ENCODE results near the gene CNPY3.

The CNPY3 gene

DNA sequence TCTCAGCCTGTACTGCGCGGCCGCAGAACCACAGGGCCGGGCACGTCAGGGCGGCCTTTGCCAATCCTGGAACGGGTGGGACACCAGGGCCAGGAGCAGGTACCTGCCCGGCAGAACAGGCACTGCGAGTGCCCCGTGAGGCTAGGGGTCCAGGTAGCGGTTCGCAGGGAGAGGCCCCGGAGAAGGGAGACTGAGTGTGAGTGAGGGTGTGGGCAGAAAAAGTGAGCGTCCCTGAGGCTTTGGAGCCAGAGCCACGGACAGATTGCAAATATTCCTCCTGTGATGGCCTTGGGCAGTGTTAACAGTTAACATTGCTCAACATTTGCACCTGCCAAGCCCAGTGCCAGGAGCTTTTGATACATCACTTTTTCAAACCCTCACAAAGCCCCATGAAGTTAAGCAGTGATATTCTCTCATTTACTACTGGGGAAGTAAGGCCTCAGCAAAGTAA is 31.8 kb downstream of the CNPY3 start:
- DNase-seq = no peak

DNA sequence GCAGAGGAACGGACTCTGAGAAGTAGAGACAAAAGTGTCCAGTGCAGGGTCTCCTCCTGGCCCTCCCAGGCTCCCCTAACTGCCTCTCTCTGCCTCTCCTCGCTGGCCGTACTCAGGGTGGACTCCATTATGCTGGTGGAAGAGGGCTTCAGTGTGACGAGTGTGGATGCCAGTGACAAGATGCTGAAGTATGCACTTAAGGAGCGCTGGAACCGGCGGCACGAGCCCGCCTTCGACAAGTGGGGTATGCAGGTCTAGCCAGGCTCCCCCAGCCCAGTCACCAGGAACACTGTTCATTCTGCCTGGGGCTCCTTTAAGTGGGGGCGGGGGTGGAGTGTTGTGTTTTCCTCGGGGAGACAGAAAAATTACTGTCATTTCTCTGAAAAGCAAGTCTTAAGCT is 32.8 kb downstream of the CNPY3 start:
- DNase-seq = no peak

DNA sequence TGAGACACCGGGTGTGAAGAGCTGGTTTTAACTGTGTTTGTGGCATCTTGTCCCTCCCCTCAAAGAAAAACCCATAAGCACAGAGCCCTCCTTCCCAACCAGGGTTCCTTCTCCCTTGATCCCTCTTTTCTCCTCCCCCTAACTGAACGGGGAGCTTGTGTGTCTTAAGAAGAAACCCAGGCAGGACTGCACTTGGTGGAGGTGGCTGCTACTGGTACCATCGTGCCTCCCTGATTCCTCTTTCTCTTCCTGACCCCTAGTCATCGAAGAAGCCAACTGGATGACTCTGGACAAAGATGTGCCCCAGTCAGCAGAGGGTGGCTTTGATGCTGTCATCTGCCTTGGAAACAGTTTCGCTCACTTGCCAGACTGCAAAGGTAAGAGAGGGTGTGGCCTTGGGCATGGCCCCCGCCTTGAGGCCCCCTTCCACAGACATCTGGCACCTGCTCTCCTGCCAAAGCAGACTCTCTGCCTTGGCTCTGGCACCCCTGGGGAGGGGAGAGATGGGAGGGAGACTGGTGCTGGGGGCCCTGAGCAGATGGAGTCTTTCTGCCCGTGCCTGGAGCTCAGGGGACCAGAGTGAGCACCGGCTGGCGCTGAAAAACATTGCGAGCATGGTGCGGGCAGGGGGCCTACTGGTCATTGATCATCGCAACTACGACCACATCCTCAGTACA is 33.4 kb downstream of the CNPY3 start:
- no peak for DNase-seq

DNA sequence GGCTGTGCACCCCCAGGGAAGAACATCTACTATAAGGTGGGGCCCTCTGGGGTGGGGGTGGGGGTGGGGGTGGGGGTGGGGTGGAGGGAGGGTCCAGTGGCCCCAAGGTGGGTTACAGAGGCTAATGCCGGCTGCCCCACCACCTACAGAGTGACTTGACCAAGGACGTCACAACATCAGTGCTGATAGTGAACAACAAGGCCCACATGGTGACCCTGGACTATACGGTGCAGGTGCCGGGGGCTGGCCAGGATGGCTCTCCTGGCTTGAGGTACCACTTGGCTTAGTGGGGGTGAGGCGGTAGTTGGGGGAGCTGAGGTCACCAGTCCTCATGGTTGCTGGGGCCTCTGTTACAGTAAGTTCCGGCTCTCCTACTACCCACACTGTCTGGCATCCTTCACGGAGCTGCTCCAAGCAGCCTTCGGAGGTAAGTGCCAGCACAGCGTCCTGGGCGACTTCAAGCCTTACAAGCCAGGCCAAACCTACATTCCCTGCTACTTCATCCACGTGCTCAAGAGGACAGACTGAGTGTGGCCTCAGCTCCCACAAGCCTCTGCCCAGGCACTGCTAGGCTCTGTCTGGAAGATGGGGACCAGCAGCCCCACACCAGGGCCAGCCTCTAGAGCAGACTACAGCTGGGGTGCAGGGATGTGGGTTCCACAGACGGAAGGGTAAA is 34.0 kb downstream of the CNPY3 start:
- no peak for DNase-seq

DNA sequence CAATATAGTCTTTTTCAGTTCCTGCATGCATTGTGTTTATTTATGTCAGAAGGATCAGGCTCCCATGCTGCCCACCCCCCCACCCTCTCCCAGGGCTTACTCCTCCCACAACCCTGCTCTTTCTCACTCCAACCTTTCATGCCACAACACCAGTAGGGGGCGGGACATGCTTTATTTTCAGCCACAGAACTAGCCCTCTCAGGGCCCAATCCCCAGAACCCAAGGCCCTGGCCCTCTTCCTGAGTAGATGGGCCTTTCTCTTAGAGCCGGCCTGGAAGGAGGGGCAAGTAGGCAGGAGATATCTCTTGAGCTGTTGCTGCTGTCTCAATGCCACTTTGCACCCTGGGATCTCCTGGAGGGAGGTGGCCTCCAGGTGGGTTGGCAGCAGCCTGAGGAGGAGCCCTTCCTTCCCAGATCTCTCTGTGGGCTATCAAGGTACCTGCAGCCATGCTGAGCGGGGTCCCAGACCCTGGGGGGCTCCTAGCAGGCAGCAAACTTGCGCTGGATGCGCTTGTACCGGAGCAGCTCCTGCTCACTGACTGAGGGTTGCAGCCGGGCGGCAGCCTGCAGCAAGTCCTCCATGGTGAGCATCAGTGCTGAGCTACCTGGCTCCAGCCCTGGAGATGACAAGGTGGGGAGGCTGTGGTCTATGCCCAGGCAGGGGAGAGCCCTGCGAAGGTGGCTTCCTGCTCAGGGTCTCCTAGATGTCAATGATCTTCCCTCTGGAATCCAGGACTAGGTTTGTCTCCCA is 34.8 kb downstream of the CNPY3 start:
- no peak for DNase-seq

DNA sequence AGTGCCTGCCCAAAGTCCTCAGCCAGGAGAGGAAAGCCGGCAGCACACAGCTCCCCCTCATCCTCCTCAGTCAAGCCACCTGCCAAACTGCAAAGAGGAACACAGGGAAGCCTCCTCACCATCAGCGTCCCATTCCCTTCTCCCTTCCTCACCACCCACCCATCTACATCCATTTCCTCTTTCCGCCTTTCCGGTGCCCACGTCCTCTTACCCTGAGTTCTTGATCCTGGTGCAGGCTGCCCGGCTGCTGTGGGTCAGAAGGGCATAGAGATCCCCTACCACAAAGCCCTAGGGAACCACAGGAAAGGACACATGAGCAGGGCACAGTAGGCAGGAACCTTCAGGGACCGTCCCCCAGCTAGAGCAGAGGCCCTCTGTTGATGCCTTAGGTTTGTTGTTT is 37.3 kb downstream of the CNPY3 start:
- DNase-seq = no peak

DNA sequence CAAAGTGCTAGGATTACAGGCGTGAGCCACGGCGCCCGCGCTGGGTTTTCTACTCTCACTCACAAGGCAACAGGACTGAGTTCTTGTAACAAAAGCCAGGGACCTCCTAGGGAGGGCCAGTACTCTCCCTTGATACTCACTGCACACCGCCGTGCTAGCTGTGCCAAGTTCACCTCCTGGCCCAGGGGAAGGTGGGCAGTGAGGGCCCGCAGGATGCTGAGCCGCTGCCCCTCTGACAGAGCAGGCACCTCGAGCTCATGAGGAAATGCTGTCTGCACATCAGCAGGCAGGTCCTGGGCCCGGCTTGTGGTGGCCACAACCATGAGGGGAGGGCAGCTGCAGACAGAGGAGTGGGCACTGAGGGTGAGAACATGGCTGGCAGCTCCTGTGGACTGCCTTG is 37.9 kb downstream of the CNPY3 start:
- DNase-seq = no peak

DNA sequence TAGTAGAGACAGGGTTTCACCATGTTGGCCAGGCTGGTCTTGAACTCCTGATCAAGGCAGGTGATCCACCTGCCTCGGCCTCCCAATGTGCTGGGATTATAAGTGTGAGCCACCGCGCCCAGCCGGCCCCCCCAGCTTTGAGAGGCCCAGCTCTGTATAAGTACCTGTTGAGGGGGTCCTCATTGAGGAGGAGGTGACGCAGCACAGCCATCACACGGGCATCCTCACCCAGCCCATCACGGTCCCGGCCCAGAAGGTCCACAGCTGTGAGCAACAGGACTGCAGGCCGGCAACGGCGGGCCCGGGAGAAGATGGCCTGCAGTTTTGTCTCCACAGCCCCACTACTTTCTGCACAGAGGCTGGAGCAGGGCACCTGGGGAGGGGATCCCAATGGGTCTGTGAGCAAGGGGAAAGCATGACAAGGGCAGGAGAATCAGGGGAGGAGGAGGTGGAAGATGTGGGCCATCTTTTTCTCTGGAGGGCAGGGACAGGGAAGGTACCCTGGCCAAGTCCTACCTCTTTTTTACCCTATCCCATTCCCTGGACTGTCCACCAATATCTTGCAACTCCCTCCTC is 38.9 kb downstream of the CNPY3 start:
- DNase-seq = no peak

DNA sequence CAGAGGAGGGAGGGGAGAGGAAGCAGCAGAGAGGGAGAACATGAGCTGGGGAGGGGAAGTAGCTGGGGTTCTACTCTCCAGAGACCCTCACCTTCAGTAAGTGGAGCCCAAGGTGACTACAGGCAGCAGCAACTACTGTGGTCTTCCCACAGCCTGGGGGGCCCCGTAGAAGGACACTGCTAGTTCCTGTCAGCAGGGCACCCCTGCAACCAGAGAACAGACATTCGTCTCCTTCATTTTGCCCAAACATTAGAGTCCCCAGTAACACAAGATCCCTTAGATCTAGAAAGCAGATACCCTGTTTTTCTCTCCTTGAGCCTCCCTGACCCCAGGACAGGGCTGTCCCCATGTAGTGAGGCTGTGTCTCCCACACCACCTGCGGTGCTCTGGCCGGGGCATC is 39.5 kb downstream of the CNPY3 start:
- DNase-seq = no peak

DNA sequence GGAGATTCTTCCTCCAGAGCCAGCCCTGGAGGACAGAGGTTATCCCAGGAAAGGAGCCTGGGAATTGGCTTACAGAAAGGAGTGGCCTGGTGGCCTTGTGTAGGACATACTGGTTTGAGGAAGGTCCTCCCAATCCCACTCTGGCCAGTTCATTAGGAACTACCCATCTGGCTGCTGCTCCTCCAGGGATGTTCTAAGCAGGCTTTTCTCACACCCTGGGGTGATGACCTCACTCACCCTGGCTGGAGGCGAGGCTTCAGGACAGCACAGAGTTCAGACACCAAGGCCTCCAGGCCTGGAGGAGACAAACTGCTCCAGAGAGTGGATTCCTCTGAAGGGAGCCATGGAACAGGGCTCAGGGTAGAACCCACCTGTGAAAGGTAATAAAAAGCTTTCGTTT is 40.2 kb downstream of the CNPY3 start:
- no peak for DNase-seq

DNA sequence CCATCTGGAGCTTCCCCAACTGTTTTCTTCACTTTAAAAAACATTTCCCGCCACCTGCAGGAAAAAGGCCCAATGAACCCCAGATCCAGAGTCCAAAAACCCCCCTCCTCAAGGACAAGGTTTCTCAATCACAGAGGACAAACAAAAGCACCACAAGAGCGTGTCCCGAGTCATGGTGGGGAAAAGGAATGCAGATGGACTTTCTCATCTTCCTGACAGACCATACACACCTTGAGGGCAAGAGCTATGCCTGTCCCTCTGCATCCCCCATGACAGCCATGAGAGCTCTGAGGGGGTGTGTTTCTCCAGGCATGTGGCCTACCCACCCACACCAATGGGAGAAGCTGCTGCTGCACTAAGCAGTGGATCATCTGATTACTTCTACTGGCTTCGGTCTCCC is 40.7 kb downstream of the CNPY3 start:
- no peak for DNase-seq

DNA sequence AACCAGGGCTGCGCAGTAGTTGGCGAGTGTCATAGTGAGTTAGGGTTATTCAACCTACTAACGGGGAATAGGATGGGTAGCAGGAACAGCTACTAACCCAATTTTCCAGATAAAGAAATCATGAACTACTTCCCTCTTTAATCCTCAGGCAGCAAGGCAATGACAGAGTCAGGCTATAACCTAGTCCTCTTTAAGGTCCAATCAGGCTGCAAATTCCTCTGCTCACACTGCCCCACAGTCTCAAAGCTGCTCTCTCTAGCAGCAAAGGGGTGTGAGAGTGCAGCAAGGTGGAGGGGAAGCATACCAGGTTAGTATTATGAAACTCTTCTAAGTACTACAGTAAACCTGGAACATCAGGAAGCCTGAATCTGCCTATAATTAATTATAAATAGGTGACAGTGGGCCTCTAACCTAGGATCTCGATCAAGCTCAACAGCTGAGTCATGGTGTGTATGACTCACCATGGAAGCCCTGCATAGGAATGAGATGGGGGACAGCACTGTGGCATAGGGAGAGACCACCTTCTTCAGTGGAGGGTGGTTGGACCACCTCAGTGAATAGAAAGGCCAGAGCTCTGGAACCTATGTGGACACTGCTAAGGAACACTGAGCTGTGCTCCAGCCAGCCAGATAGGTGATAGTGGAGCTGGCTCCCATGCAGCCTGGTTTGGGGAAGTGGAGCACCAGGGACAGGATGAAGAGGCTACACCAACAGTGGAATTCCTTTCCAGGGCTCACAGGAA is 41.8 kb downstream of the CNPY3 start:
- no peak for DNase-seq

DNA sequence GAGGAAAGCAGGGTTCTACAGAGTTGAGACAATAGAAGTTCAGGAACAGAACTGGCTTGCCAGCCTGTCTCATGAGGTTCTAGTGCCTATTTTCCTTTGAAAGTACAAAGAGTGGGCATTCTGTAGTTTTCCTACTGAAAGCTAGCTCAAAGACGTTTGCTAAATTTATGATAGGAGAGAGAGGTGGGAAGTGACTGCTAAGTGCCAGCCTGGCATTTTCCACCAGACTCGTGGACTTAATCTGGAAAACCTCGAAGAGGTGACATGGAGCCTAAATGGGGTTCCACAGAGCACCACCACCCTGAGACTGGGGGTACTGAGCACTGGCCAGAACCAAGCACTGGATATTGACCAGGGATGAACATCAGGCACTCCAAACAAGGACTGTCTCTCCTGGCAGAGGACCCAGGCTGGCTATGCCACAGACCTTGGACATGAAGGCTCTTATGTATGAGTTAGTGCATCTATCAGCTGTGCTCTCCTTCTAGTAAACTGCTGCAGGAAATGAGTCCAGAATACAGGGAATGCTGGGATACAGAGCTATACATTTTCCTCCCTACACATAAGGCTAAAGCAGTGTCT is 42.6 kb downstream of the CNPY3 start:
- no peak for DNase-seq

DNA sequence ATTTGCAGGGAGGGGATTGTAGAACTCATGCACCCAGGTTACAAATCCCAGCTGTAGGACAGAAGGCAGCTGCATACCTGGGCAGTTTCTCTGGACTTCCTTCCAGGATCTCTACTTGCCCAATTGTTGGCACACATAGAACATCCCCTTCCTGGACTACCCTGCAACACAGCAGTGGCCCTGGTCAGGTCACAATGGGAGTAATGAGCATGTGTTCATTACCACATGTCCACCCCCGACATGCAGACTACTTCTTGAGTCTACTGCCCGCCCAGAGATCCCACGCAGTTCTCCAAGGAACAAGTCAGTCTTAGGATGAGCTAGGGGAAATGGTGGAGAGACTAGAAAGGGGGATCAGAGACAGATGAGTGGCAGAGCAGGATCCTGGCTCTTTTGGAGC is 44.6 kb downstream of the CNPY3 start:
- no peak for DNase-seq

DNA sequence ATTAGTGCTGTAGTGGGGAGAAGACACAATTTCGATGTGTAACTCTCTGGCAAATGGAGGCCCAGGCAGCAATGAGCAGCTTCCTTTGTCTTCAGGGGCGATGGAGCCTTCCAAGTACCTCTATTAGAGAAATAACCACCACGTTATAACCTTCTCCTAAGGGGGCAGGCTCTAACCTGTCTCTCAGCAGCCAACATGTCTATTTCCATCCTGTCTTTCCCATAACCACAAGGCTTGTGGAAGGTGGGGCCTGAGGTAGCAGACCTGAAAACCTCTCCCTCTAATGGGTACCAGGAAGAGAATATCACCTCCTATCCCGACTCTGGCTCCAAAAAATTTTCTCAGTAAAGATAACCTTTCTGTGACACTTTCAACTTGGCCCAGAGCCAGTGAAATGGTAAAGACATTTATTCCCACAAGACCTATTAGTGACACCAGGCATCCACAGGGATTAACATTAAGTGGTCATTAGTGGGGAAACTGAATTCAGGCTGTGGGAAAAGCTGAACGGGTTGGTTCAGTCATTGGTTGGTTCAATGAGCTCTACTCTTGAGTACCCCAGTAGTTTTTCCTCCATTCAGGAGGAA is 45.7 kb downstream of the CNPY3 start:
- DNase-seq = no peak

DNA sequence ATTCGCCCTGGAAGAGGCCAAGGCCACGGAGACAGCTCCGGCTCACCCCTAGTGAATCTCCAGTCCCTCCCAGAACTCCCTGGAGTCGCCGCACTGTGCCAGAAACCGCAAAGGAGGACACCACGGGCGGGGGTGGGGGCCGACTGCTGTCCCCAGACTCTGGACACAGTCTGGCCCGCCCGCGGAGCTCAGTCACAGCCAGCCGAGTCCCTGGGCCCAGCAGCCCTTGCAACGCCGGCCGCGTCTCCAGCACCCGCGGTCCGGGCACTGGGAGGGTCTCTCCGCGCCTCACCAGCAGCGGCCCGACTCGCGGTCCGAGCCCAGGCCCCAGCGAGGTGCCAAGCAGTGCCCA is 49.2 kb downstream of the CNPY3 start:
- no peak for DNase-seq

DNA sequence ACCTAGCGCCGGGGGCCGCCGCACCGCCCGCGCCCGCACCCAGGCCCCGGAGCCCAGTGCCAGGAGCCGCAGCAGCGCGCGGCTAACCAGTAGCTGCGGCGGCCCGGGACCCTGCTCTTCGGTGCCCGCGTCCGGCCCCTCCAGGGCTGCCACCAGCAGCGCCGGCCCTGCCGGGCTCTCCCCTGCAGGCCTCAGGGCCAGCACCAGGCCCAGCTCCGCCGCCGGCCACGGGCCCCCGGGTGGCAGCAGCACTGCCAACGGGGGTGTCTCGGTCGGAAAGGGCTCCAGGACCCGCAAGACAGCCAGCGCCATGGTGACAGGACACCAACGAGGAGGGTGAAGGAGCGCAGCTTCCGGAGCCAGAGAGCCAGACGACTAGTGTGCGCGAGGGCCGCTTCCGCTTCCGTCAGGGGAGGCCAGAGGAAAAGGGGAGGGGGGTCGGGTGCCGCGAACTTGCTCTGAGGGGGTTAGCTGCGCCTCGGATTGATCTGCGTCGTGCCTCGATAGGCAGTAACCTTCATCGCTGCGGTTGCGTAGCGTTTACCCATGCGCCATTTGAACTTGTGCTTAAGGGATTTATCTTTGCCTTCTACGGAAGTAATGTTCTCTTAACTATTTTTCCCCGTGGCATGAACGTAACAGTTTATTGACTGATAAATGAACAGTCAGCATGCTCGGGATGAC is 49.7 kb downstream of the CNPY3 start, which contains the start of gene PEX6:
TSS of gene PEX6 (minus strand) at position 343 of the 684 bp plus-strand sequence. CDS start at position 312, 31 bp downstream.
- peak; percentile 88 for DNase-seq

DNA sequence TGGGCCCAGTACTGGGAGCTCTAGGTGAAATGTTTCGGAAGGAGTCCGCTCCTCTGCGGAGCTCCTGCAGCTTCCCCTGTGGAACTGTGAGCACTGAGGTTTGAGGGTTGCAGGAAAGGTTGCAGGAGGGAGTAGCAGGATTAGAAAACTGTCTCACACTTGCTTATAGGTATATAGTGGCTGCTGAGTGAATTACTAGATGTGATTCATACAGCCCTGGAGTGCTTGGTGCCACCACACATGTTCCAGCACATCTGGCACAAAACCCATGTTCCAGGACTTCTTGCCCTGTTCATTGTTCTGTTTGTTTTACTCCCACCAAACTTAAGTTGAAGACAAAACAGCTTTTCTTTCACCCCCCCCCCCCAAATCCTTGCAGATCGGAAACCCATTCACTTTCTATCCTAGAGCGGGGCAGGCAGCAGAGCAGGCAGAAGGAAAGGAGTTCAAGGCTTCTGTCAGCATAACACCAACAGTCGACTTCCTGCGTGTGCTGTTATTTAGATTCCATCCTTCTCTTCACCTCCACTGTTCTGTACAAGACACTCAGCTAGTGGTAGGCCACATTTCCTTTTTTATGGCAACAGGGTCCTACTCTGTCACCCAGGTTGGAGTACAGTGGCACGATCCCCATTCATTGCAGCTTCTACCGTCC is 50.4 kb downstream of the CNPY3 start:
- DNase-seq = peak; percentile 8

DNA sequence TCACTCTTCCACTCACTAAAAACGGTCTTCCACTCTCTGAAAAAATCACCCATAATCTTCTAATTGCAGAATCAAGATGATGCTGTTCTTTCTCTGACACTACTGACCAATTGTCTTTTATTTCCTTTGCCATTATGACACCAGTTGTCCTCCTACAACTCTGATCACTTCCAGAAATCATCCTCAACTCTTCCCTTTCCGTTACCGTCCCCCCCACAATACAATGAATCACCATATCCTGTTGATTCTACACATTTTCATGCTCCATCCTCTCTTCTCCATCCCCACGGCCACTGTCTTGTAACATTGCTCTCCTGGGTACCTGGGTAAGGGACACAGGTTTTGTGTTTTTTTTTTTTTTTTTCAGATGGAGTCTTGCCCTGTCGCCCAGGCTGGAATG is 52.6 kb downstream of the CNPY3 start:
- DNase-seq = no peak

DNA sequence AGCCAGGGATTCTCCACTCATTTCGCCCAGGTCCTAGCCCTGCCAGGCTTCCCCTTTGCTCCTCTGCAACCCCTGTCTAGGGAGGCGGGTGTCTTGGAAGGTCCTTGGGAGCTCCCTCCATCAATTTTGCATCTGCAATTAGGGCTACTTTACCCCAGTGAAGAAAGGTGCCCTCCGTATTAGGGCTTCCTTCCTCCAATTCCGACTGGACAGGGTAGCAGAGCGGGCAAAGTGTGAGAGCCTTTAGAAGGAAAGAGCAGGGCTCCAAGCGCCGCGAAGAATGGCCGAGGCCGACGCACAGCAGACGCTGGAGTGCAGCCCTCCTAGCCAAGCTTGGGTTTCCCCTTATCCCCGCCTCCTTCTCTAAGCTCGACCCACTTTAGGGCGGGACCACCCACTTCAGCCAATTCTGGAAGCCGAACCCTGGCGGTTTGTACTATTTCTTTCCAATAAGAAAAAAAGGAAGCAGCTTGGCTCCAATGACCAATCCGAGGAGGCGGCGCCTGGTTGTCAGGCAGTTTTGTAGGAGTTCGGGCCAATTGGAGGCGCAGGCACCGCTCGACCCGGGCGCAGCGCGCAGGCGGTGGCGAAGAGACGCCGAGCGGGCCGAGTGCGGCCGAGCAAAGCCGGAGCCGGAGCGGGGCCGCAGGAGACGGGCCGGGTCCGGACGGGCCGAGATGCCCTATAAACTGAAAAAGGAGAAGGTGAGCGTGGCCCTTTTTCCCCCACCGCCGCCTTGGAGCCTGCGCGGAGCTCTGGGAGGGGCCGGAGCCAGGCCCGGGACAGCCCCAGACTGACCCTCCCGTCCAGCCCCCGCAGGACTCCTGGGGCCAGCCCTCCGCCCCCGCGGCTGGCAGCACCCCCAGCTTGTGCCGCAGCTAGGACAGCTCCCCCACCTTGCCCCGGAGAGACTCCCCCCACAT is 55.0 kb downstream of the CNPY3 start, which contains the start of gene PPP2R5D:
TSS of gene PPP2R5D (plus strand) at position 570 of the 923 bp plus-strand sequence. CDS start at position 678, 108 bp downstream.
- DNase-seq = peak; percentile 92

Data from T-helper 9 cell (primary cell).